ENCODE results near the gene IGSF22.

DNA sequence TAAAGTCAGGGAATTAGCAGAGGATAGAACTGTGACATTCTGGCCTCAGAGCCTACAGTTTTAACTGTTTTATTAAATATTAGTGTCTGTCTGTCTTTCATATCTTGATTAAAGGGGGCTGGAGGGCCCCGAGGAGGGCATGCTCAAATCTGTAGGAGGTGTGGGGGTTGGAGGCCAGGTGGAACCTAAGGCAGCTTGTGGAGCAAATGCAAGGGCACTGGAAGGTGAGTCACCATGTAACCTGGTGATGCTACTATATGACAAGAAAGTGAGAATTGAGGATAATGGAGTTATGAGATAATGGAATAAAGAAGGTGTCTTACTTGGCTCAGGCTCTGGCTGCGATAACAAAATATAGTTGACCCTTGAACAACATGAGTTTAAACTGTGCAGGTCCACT is 54.7 kb downstream of the IGSF22 start:
- TF ChIP-seq POLR2AphosphoS5 (IDR thresholded peaks at IDR 0.05; ENCODE audit: borderline replicate concordance, low read depth, low read length) (no peak), EZH2 (IDR thresholded peaks at IDR 0.05) (no peak)
